Retina (tissue), 1 donor: ENCODE measurements around the gene RAMP1.
"Not testable (repeated sequence)": the region's sequence is repeated elsewhere in the genome, so short reads cannot be mapped to it uniquely, and the experiment has no call there.

Source experiments
- DNase-seq: peaks from one replicate; pipeline ENCODE4 v3.0.0-alpha.2; 2016

Gene RAMP1

GRCh38 chr2:237863689-237864443 is 4.4 kb downstream of the RAMP1 start:
- peak; percentile 14 for DNase-seq

- no peak for DNase-seq
These were observed 5.1 kb downstream of the RAMP1 start for GRCh38 chr2:237864444-237864931.

- DNase-seq, result no peak
These were observed 5.7 kb downstream of the RAMP1 start for GRCh38 chr2:237864940-237865622.

- no peak for DNase-seq
These were observed 6.2 kb downstream of the RAMP1 start for GRCh38 chr2:237865623-237866041.

GRCh38 chr2:237866101-237866621 is 6.7 kb downstream of the RAMP1 start:
- no peak for DNase-seq

GRCh38 chr2:237867465-237867864 is 8.0 kb downstream of the RAMP1 start:
- no peak for DNase-seq

GRCh38 chr2:237868074-237868473 is 8.7 kb downstream of the RAMP1 start:
- not testable (repeated sequence) for DNase-seq

- DNase-seq, result no peak
These were observed 9.4 kb downstream of the RAMP1 start for GRCh38 chr2:237868631-237869342.

GRCh38 chr2:237869343-237870102 is 10.1 kb downstream of the RAMP1 start:
- no peak for DNase-seq

GRCh38 chr2:237870126-237870525 is 10.7 kb downstream of the RAMP1 start:
- DNase-seq, result no peak

GRCh38 chr2:237870754-237871651 is 11.6 kb downstream of the RAMP1 start:
- no peak for DNase-seq

- DNase-seq, result no peak
These were observed 12.9 kb downstream of the RAMP1 start for GRCh38 chr2:237872178-237872887.

GRCh38 chr2:237873421-237873831 is 14.0 kb downstream of the RAMP1 start:
- no peak for DNase-seq

GRCh38 chr2:237873897-237874551 is 14.6 kb downstream of the RAMP1 start:
- no peak for DNase-seq

- no peak for DNase-seq
These were observed 15.2 kb downstream of the RAMP1 start for GRCh38 chr2:237874585-237875161.

GRCh38 chr2:237875256-237876060 is 16.0 kb downstream of the RAMP1 start:
- DNase-seq, result no peak

- DNase-seq, result no peak
These were observed 16.7 kb downstream of the RAMP1 start for GRCh38 chr2:237876061-237876526.

GRCh38 chr2:237876532-237876931 is 17.1 kb downstream of the RAMP1 start:
- DNase-seq, result no peak
